ENCODE results near the gene HCAR3. TPM values are rescaled to one million over a fixed set of nuclear protein-coding genes. Genes with fewer than 3 reads are reported as not detected.
"Not testable (repeated sequence)": the region's sequence is repeated elsewhere in the genome, so short reads cannot be mapped to it uniquely, and the experiment has no call there.

Gene HCAR3
- total RNA-seq (not detected), polyA plus RNA-seq (ENCODE audit: insufficient read depth, low read depth, low replicate concordance) (not detected)
- long read RNA-seq, donor 1: 0 reads
- long read RNA-seq, donor 2: 0 reads
- long read RNA-seq, donor 3: 0 reads
- long read RNA-seq, donor 4: 0 reads
- long read RNA-seq, donor 5: 0 reads
- long read RNA-seq, donor 6: 0 reads
- long read RNA-seq, donor 7: 0 reads
- long read RNA-seq, donor 8: 0 reads
- long read RNA-seq, donor 9, partial matches to known transcripts: 0 of 1 reads
- long read RNA-seq, donor 9, other reads (novel, unspliced or antisense): 0 of 1 reads
- long read RNA-seq, donor 10: 0 reads

DNA sequence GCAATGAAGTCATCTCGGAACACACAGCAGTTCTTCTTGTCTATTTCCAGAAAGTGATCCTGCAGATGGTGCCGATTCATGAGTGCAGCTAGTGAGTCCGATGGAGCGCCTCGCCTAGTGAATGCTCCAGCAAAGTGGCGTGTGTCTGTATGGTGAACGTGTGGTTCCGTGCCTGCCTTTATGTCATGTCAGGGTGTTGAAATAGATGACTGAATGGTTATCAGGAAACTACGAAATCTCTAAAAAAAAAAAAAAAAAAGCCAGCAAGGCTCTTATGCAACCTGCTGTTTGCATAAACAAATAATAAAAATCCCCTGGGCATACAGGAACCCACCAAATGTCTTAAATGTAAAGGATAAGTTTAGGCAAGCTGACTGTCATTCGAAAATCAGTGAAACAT, at the start of gene HCAR3:
Gene HCAR3, minus strand, starts transcription at position 154 of the 400 bp plus-strand sequence. Its CDS starts 74 bp downstream, at position 80.
- H3K27ac ChIP-seq (ENCODE audit: low read depth in 2 of 2, low read length in 2 of 2); H3K9ac ChIP-seq (ENCODE audit: low read length in 3 of 3); DNase-seq; H3K4me3 ChIP-seq (ENCODE audit: low read length in 3 of 3); H3K36me3 ChIP-seq (ENCODE audit: control insufficient read depth in 2 of 3, insufficient read depth in 3 of 3, low read length in 3 of 3); H3K9me3 ChIP-seq (ENCODE audit: control insufficient read depth in 2 of 3, insufficient read depth in 1 of 3, low read length in 3 of 3); H3K4me1 ChIP-seq (ENCODE audit: control insufficient read depth in 2 of 3, insufficient read depth in 2 of 3, low read depth in 1 of 3, low read length in 3 of 3); FAIRE-seq; intact Hi-C loops (cut with DNase I); H3K27me3 ChIP-seq (ENCODE audit: control insufficient read depth, insufficient read depth, low read length): not testable (repeated sequence)

DNA sequence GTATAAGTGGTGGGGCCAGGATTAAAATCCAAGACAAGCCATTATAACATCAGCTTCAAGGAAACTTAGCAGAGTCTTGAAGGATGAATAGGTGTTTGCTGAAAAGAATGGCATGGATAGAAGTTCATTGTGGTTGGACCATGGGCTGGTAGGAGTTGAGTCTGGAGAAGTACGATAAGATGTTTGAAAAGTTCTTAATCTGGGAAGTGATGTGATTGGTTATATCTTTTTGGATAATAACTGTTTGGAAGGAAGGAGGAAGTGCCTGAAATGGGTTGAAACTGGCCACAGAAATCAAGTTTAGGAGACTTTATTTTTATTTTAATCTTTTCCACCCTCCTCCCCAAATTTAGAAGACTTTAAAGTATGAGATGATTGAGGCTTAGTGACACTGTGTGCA, 41.0 kb upstream of the HCAR3 start:
- peaks cover 5 to 10% (median 6%) of the 10 kb centered on the region in 3 donors for H3K4me1 ChIP-seq (ENCODE audit: control insufficient read depth in 2 of 3, insufficient read depth in 2 of 3, low read depth in 1 of 3, low read length in 3 of 3)
- intact Hi-C loops (cut with DNase I): no loop called here
- H3K27me3 ChIP-seq (ENCODE audit: control insufficient read depth, insufficient read depth, low read length): no peaks in the 10 kb centered on the region
- H3K27ac ChIP-seq (ENCODE audit: low read depth in 2 of 2, low read length in 2 of 2): no peak overlapping the region
- no peak for DNase-seq
- no peaks in the 10 kb centered on the region for H3K9me3 ChIP-seq (ENCODE audit: control insufficient read depth in 2 of 3, insufficient read depth in 1 of 3, low read length in 3 of 3)
- H3K36me3 ChIP-seq (ENCODE audit: control insufficient read depth in 2 of 3, insufficient read depth in 3 of 3, low read length in 3 of 3): peaks cover 12 to 29% (median 12%) of the 10 kb centered on the region in 3 donors
- no peak overlapping the region for H3K9ac ChIP-seq (ENCODE audit: low read length in 3 of 3)
- TF ChIP-seq, protein P1, sequence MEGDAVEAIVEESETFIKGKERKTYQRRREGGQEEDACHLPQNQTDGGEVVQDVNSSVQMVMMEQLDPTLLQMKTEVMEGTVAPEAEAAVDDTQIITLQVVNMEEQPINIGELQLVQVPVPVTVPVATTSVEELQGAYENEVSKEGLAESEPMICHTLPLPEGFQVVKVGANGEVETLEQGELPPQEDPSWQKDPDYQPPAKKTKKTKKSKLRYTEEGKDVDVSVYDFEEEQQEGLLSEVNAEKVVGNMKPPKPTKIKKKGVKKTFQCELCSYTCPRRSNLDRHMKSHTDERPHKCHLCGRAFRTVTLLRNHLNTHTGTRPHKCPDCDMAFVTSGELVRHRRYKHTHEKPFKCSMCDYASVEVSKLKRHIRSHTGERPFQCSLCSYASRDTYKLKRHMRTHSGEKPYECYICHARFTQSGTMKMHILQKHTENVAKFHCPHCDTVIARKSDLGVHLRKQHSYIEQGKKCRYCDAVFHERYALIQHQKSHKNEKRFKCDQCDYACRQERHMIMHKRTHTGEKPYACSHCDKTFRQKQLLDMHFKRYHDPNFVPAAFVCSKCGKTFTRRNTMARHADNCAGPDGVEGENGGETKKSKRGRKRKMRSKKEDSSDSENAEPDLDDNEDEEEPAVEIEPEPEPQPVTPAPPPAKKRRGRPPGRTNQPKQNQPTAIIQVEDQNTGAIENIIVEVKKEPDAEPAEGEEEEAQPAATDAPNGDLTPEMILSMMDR (IDR thresholded peaks at IDR 0.05; ENCODE audit: borderline replicate concordance, extremely low read depth, insufficient read depth): no peak
- no peak for FAIRE-seq
- no peak overlapping the region for H3K4me3 ChIP-seq (ENCODE audit: low read length in 3 of 3)

DNA sequence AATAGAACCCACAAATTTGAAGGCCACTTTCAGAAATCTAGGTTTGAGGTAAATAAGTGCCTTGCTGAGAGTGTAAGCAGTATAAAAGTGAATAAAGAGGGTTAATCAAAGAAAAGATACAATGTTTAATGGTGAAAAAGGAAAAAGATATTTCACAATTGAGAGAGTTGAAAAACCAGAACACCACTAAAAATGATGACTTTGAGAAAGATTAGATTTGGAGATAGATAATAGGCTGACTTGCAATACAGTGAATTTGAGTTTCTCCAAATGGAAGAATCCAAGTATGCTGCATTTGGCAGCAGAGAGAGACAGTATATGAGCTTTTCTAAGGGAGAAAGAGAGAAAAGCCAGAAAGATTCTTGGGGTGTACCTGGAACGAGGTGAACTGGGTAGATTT, 38.2 kb upstream of the HCAR3 start:
- FAIRE-seq (no peak), DNase-seq (no peak)
- H3K4me1 ChIP-seq (ENCODE audit: control insufficient read depth in 2 of 3, insufficient read depth in 2 of 3, low read depth in 1 of 3, low read length in 3 of 3): peaks cover 5 to 10% (median 6%) of the 10 kb centered on the region in 3 donors
- H3K36me3 ChIP-seq (ENCODE audit: control insufficient read depth in 2 of 3, insufficient read depth in 3 of 3, low read length in 3 of 3): peaks cover 6 to 22% (median 10%) of the 10 kb centered on the region in 3 donors
- TF ChIP-seq, protein P1 (IDR thresholded peaks at IDR 0.05; ENCODE audit: borderline replicate concordance, extremely low read depth, insufficient read depth): no peak
- no peak overlapping the region for H3K9ac ChIP-seq (ENCODE audit: low read length in 3 of 3)
- no peaks in the 10 kb centered on the region for H3K27me3 ChIP-seq (ENCODE audit: control insufficient read depth, insufficient read depth, low read length)
- no peak overlapping the region for H3K27ac ChIP-seq (ENCODE audit: low read depth in 2 of 2, low read length in 2 of 2)
- intact Hi-C loops (cut with DNase I): no loop called here
- no peak overlapping the region for H3K4me3 ChIP-seq (ENCODE audit: low read length in 3 of 3)
- H3K9me3 ChIP-seq (ENCODE audit: control insufficient read depth in 2 of 3, insufficient read depth in 1 of 3, low read length in 3 of 3): no peaks in the 10 kb centered on the region

DNA sequence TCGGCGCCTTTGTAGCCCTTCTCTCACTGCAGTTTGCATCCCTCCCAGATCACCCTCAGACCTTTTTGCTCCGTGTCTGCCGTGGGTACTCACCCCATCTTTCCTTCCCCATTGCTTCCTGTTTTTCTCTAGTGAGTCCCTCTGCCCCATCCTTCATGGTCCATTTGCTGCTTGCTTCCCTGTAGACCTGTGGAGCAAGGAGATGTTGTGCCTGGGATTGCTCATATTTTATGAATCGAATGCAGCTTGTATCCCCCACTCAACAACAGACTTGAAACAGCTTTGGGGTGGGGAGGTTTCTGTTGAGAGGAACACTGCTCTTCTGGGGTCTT, 36.7 kb upstream of the HCAR3 start:
- TF ChIP-seq, protein P1 (IDR thresholded peaks at IDR 0.05; ENCODE audit: borderline replicate concordance, extremely low read depth, insufficient read depth): no peak
- Histone ChIP-seq H3K4me3 (ENCODE audit: low read length in 3 of 3) (peak overlapping the region; percentile 69 to 88 (median 84)), H3K36me3 (ENCODE audit: control insufficient read depth in 2 of 3, insufficient read depth in 3 of 3, low read length in 3 of 3) (peaks cover 4 to 22% (median 7%) of the 10 kb centered on the region in 3 donors), H3K9me3 (ENCODE audit: control insufficient read depth in 2 of 3, insufficient read depth in 1 of 3, low read length in 3 of 3) (no peaks in the 10 kb centered on the region), H3K4me1 (ENCODE audit: control insufficient read depth in 2 of 3, insufficient read depth in 2 of 3, low read depth in 1 of 3, low read length in 3 of 3) (peaks cover 5 to 10% (median 6%) of the 10 kb centered on the region in 3 donors), H3K9ac (ENCODE audit: low read length in 3 of 3) (peak overlapping the region; percentile 38 to 93 (median 67)), H3K27me3 (ENCODE audit: control insufficient read depth, insufficient read depth, low read length) (no peaks in the 10 kb centered on the region), H3K27ac (ENCODE audit: low read depth in 2 of 2, low read length in 2 of 2) (peak overlapping the region in 1 of 2 donors; percentile 55)
- DNase-seq (peak in 1 of 5 donors; percentile 47), FAIRE-seq (no peak)
- intact Hi-C loops (cut with DNase I): no loop called here

Measured in kidney (tissue), 22 donors.